Neutrophil (primary cell): ENCODE measurements around the gene C6orf58.

Experiments used
- H3K27ac ChIP-seq: fragments of 200-600 bp; sonication (generic); 2 replicates; pipeline ENCODE4 v1.5.1; 2016; ENCODE audit warnings: mild to moderate bottlenecking, moderate library complexity
- H3K27me3 ChIP-seq: fragments of 200-600 bp; sonication (generic); 2 replicates; pipeline ENCODE4 v1.6.0; 2016; ENCODE audit warnings: mild to moderate bottlenecking
- H3K36me3 ChIP-seq: fragments of 200-600 bp; sonication (generic); 2 replicates; pipeline ENCODE4 v1.5.1; 2017
- H3K4me1 ChIP-seq, 2 experiments: fragments of 200-600 bp in 1 of 2; sonication (generic) in 1 of 2; 1 replicate in 1 of 2; 2 replicates in 1 of 2; pipeline versions ENCODE4 v1.5.1 to v1.6.1; 2013 to 2016; ENCODE audit warnings: low read depth in 1 of 2, low read length in 1 of 2, mild to moderate bottlenecking in 1 of 2, moderate library complexity in 1 of 2; ENCODE audit not compliant: control insufficient read depth in 1 of 2, insufficient read depth in 1 of 2
- H3K4me3 ChIP-seq, 2 experiments: fragments of 200-600 bp in 1 of 2; sonication (generic) in 1 of 2; 1 replicate in 1 of 2; 2 replicates in 1 of 2; pipeline ENCODE4 v1.5.1; 2013 to 2016; ENCODE audit warnings: low read depth in 1 of 2, low read length in 1 of 2, mild to moderate bottlenecking in 1 of 2, moderate library complexity in 1 of 2
- H3K9me3 ChIP-seq: fragments of 200-600 bp; sonication (generic); 2 replicates; pipeline ENCODE4 v1.5.1; 2016
- TF ChIP-seq, protein P1 (sequence below): fragments of 200-600 bp; sonication (generic); IDR thresholded peaks from 2 replicates; pipeline ENCODE4 v1.5.1; 2016; ENCODE audit warnings: antibody characterized with exemption

Gene C6orf58

GRCh38 chr6:127576874-127577273 is at the start of gene C6orf58:
Gene C6orf58, plus strand, starts transcription at chr6:127577174. Its CDS starts 12 bp downstream, at chr6:127577186.
- H3K27ac ChIP-seq = no peak within 1 kb of the TSS
- TF ChIP-seq, protein P1, sequence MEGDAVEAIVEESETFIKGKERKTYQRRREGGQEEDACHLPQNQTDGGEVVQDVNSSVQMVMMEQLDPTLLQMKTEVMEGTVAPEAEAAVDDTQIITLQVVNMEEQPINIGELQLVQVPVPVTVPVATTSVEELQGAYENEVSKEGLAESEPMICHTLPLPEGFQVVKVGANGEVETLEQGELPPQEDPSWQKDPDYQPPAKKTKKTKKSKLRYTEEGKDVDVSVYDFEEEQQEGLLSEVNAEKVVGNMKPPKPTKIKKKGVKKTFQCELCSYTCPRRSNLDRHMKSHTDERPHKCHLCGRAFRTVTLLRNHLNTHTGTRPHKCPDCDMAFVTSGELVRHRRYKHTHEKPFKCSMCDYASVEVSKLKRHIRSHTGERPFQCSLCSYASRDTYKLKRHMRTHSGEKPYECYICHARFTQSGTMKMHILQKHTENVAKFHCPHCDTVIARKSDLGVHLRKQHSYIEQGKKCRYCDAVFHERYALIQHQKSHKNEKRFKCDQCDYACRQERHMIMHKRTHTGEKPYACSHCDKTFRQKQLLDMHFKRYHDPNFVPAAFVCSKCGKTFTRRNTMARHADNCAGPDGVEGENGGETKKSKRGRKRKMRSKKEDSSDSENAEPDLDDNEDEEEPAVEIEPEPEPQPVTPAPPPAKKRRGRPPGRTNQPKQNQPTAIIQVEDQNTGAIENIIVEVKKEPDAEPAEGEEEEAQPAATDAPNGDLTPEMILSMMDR = no peak
- no peaks in the 10 kb centered on the region for H3K9me3 ChIP-seq
- no peak within 1 kb of the TSS for H3K4me3 ChIP-seq
- no peaks in the 10 kb centered on the region for H3K36me3 ChIP-seq
- H3K4me1 ChIP-seq = no peaks in the 10 kb centered on the region
- no peaks in the 10 kb centered on the region for H3K27me3 ChIP-seq

DNA sequence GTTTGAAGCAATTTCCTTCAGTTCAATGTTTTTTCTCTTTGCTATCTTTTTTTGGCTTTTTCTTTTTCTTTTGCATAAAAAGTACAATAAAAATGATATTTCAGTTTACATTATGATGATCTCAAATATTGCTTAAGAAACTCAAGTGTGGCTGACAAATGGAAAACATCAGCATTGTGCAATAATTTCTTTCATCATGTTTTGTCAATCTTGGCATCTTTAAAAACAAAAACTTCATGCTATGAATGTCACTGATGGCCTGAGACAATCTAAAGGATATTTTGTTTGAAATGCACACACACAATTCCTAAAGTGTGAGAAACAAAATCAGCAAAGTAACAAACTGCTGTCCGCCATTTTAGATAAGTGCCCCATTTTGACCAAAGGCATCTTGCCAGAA is 44.0 kb upstream of the C6orf58 start:
- H3K27me3 ChIP-seq = peaks cover 25% of the 10 kb centered on the region
- H3K9me3 ChIP-seq = no peaks in the 10 kb centered on the region
- H3K4me1 ChIP-seq = no peaks in the 10 kb centered on the region
- no peak overlapping the region for H3K27ac ChIP-seq
- H3K4me3 ChIP-seq = no peak overlapping the region
- H3K36me3 ChIP-seq = no peaks in the 10 kb centered on the region
- TF ChIP-seq, protein P1 = no peak

GRCh38 chr6:127533736-127534135 is 43.2 kb upstream of the C6orf58 start:
- TF ChIP-seq, protein P1 = no peak
- Histone ChIP-seq H3K27me3 (peaks cover 25% of the 10 kb centered on the region), H3K36me3 (no peaks in the 10 kb centered on the region), H3K4me3 (no peak overlapping the region), H3K9me3 (no peaks in the 10 kb centered on the region), H3K4me1 (no peaks in the 10 kb centered on the region), H3K27ac (no peak overlapping the region)

DNA sequence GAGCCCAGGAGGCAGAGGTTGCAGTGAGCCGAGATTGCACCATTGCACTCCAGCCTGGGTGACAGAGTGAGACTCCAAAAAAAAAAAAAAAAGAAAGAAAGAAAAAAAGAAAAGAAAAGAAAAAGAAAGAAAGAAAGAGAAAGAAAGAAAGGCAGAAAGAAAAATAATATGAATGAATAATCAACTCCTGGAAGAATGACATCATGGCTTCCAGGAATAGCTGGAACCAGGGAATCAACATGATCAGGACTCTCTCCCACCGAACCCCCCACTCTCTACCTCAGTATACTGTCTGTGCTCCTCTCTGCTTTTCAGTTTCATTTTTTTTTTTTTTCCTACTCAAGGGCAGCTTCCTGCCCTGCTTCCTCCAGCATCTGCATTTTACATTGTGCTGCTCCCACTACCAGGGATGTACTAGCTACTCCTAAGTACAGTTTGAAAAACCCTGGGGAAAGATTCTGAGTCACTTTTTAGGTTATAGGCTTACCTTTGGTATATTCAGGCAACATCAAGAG is 38.2 kb upstream of the C6orf58 start:
- TF ChIP-seq, protein P1 = no peak

GRCh38 chr6:127539272-127539671 is 37.7 kb upstream of the C6orf58 start:
- no peak overlapping the region for H3K4me3 ChIP-seq
- peaks cover 19% of the 10 kb centered on the region for H3K27me3 ChIP-seq
- no peaks in the 10 kb centered on the region for H3K36me3 ChIP-seq
- H3K4me1 ChIP-seq = no peaks in the 10 kb centered on the region
- H3K9me3 ChIP-seq = no peaks in the 10 kb centered on the region
- TF ChIP-seq, protein P1 = no peak
- no peak overlapping the region for H3K27ac ChIP-seq

More for the DNA sequence above, 38.2 kb upstream of the C6orf58 start:
- H3K27ac ChIP-seq = no peak overlapping the region
- no peaks in the 10 kb centered on the region for H3K4me1 ChIP-seq
- peaks cover 23% of the 10 kb centered on the region for H3K27me3 ChIP-seq
- no peak overlapping the region for H3K4me3 ChIP-seq
- no peaks in the 10 kb centered on the region for H3K36me3 ChIP-seq
- H3K9me3 ChIP-seq = no peaks in the 10 kb centered on the region

GRCh38 chr6:127547215-127547614 is 29.8 kb upstream of the C6orf58 start:
- H3K9me3 ChIP-seq = no peaks in the 10 kb centered on the region
- TF ChIP-seq, protein P1 = no peak

More at GRCh38 chr6:127547215-127547614, 29.8 kb upstream of the C6orf58 start:
- H3K27ac ChIP-seq = no peak overlapping the region
- H3K4me3 ChIP-seq = no peak overlapping the region
- no peaks in the 10 kb centered on the region for H3K4me1 ChIP-seq
- peaks cover 8% of the 10 kb centered on the region for H3K27me3 ChIP-seq
- no peaks in the 10 kb centered on the region for H3K36me3 ChIP-seq
